Aorta (tissue), 5 donors: ENCODE measurements around the gene NUDT21. TPM values are rescaled to one million over a fixed set of nuclear protein-coding genes. Genes with fewer than 3 reads are reported as not detected.
"Not testable (repeated sequence)": the region's sequence is repeated elsewhere in the genome, so short reads cannot be mapped to it uniquely, and the experiment has no call there.

ENCODE experiments used
- ATAC-seq: fragments of 200-7000 bp; cut with Tn5 transposase; one replicate; pipeline ENCODE4 v1.9.1; 2022; ENCODE audit warnings: moderate library complexity; ENCODE audit not compliant: low FRiP score
- DNase-seq, 2 donors: peaks; one replicate each; pipeline ENCODE4 v3.0.0-alpha.2; 2020
- H3K27ac ChIP-seq, 2 donors: one replicate each; pipeline ENCODE4 v1.5.1; 2013; ENCODE audit warnings: low read length in 2 of 2, mild to moderate bottlenecking in 2 of 2, moderate library complexity in 2 of 2, control low read depth in 1 of 2, inconsistent platforms in 1 of 2, low read depth in 1 of 2
- H3K27me3 ChIP-seq, 2 donors: one replicate each; pipeline ENCODE4 v1.6.1; 2013; ENCODE audit warnings: control low read depth in 1 of 2, low read length in 1 of 2, mild to moderate bottlenecking in 1 of 2, moderate library complexity in 1 of 2; ENCODE audit not compliant: insufficient read depth in 2 of 2, control insufficient read depth in 1 of 2
- H3K36me3 ChIP-seq, 2 donors: one replicate each; pipeline ENCODE4 v1.6.1; 2013; ENCODE audit warnings: control low read depth in 1 of 2, low read length in 1 of 2, mild to moderate bottlenecking in 1 of 2; ENCODE audit not compliant: insufficient read depth in 2 of 2, control insufficient read depth in 1 of 2
- H3K4me1 ChIP-seq, 2 donors: one replicate each; pipeline ENCODE4 v1.6.1; 2013; ENCODE audit warnings: low read length in 2 of 2, control low read depth in 1 of 2, mild to moderate bottlenecking in 1 of 2, moderate library complexity in 1 of 2; ENCODE audit not compliant: insufficient read depth in 2 of 2, control insufficient read depth in 1 of 2
- H3K4me3 ChIP-seq, 2 donors: one replicate each; pipeline ENCODE4 v1.5.1; 2013; ENCODE audit warnings: low read length in 2 of 2, control low read depth in 1 of 2, mild to moderate bottlenecking in 1 of 2
- H3K9me3 ChIP-seq: one replicate; pipeline ENCODE4 v1.6.1; 2013; ENCODE audit warnings: mild to moderate bottlenecking, low read length; ENCODE audit not compliant: control insufficient read depth
- WGBS, 2 donors: extraction: QIAGEN DNeasy Blood & Tissue Kit; methylation state at CpG; one replicate each; pipeline ENCODE4 v1.1.7; 2013; 5-methylcytosine and 5-hydroxymethylcytosine counted together
- intact Hi-C, 2 donors: fragments of 100-400 bp; cut with DNase I; formaldehyde crosslinking; loops; one replicate each; pipeline versions ENCODE4 v1.14.2 to v1.15.0; 2022
- polyA plus RNA-seq, 2 donors: library from polyadenylated mRNA; stranded (reverse); fragments of 200-250 nt; gene quantifications; one replicate each; pipeline ENCODE4 v1.2.3, GENCODE V29; 2013
- total RNA-seq, 2 donors: library from RNA; stranded (reverse); fragmentation: NEBNext Ultra II Directional; extraction: Animal tissue kit (Norgen Biotek cat#: 25700); gene quantifications; one replicate each; pipeline ENCODE4 v1.2.1, GENCODE V29; 2021
- donor health status: healthy with polysubstance abuse.
- donor health status: Bipolar disorder and iron deficiency.
- donor health status: DM: no; HTN: no; CAD: no.
- donor health status: DM: no; HTN: no; CAD: no.
- donor health status: DM: yes; HTN: yes; CAD: no.

NUDT21 gene
- total and polyA plus RNA-seq, 4 donors: 21.0 to 79.3 (median 52.2) TPM

GRCh38 chr16:56408379-56409098, 42.6 kb downstream of the NUDT21 start:
- DNase-seq: no peak
- Histone ChIP-seq H3K36me3 (peaks cover 6 to 7% of the 10 kb centered on the region in 2 donors), H3K9me3 (no peaks in the 10 kb centered on the region), H3K27ac (no peak overlapping the region), H3K4me1 (no peaks in the 10 kb centered on the region), H3K27me3 (no peaks in the 10 kb centered on the region), H3K4me3 (no peak overlapping the region)
- no peak for ATAC-seq
- intact Hi-C loops: no loop called here
- WGBS, 2 donors: 82 to 93% methylated on average over 7 of the region's 7 CpGs

- ATAC-seq (no peak), DNase-seq (no peak)
- peaks cover 0 to 18% of the 10 kb centered on the region in 2 donors for H3K36me3 ChIP-seq
- no peaks in the 10 kb centered on the region for H3K9me3 ChIP-seq
- H3K4me1 ChIP-seq: no peaks in the 10 kb centered on the region
- no peak overlapping the region for H3K4me3 ChIP-seq
- no peak overlapping the region for H3K27ac ChIP-seq
- intact Hi-C loops: no loop called here
- 77 to 90% methylated on average over 4 of the region's 4 CpGs for WGBS, 2 donors
- no peaks in the 10 kb centered on the region for H3K27me3 ChIP-seq
Measured at GRCh38 chr16:56405977-56406672, 45.0 kb downstream of the NUDT21 start.

GRCh38 chr16:56401482-56401881, 49.6 kb downstream of the NUDT21 start:
- no peak overlapping the region for H3K4me3 ChIP-seq
- DNase-seq (no peak), ATAC-seq (no peak)
- no peak overlapping the region for H3K27ac ChIP-seq
- no peaks in the 10 kb centered on the region for H3K27me3 ChIP-seq
- intact Hi-C loops: no loop called here
- 74 to 82% methylated on average over 5 of the region's 5 CpGs for WGBS, 2 donors
- no peaks in the 10 kb centered on the region for H3K9me3 ChIP-seq
- H3K4me1 ChIP-seq: no peaks in the 10 kb centered on the region
- H3K36me3 ChIP-seq: peaks cover 2 to 16% of the 10 kb centered on the region in 2 donors

- no peak overlapping the region for H3K27ac ChIP-seq
- H3K9me3 ChIP-seq: no peaks in the 10 kb centered on the region
- ATAC-seq (no peak), DNase-seq (no peak)
- intact Hi-C loops: no loop called here
- H3K4me1 ChIP-seq: no peaks in the 10 kb centered on the region
- WGBS, 2 donors: 74 to 83% methylated on average over 5 of the region's 5 CpGs
- no peak overlapping the region for H3K4me3 ChIP-seq
- H3K36me3 ChIP-seq: peaks cover 2 to 16% of the 10 kb centered on the region in 2 donors
- no peaks in the 10 kb centered on the region for H3K27me3 ChIP-seq
Measured at GRCh38 chr16:56400458-56400857, 50.7 kb downstream of the NUDT21 start.

- DNase-seq (no peak), ATAC-seq (no peak)
- Histone ChIP-seq H3K4me1 (no peaks in the 10 kb centered on the region), H3K27me3 (no peaks in the 10 kb centered on the region), H3K27ac (no peak overlapping the region), H3K9me3 (no peaks in the 10 kb centered on the region), H3K4me3 (no peak overlapping the region), H3K36me3 (peaks cover 2 to 14% of the 10 kb centered on the region in 2 donors)
- intact Hi-C loops: no loop called here
- 90 to 94% methylated on average over 2 of the region's 2 CpGs for WGBS, 2 donors
Measured at GRCh38 chr16:56399486-56399885, 51.6 kb downstream of the NUDT21 start.

GRCh38 chr16:56399047-56399446, 52.1 kb downstream of the NUDT21 start:
- intact Hi-C loops: no loop called here
- Histone ChIP-seq H3K4me3 (no peak overlapping the region), H3K4me1 (no peaks in the 10 kb centered on the region), H3K27me3 (no peaks in the 10 kb centered on the region), H3K36me3 (peaks cover 2 to 14% of the 10 kb centered on the region in 2 donors), H3K27ac (no peak overlapping the region), H3K9me3 (no peaks in the 10 kb centered on the region)
- no peak for DNase-seq
- 23 to 30% methylated on average over 2 of the region's 2 CpGs for WGBS, 2 donors
- ATAC-seq: no peak

GRCh38 chr16:56396724-56397123, 54.4 kb downstream of the NUDT21 start:
- H3K27me3 ChIP-seq, H3K27ac ChIP-seq, intact Hi-C loops, H3K4me1 ChIP-seq, H3K4me3 ChIP-seq, H3K36me3 ChIP-seq, H3K9me3 ChIP-seq, DNase-seq, ATAC-seq: not testable (repeated sequence)
- WGBS, 2 donors: 81 to 90% methylated on average over 3 of the region's 3 CpGs

- Histone ChIP-seq H3K36me3 (peaks cover 11 to 14% of the 10 kb centered on the region in 2 donors), H3K27ac (no peak overlapping the region), H3K4me3 (no peak overlapping the region), H3K27me3 (no peaks in the 10 kb centered on the region), H3K4me1 (no peaks in the 10 kb centered on the region), H3K9me3 (no peaks in the 10 kb centered on the region)
- intact Hi-C loops: no loop called here
- DNase-seq (no peak), ATAC-seq (no peak)
- 85 to 87% methylated on average over 3 of the region's 3 CpGs for WGBS, 2 donors
Measured at GRCh38 chr16:56389554-56389953, 61.6 kb downstream of the NUDT21 start.

- Histone ChIP-seq H3K27me3 (no peaks in the 10 kb centered on the region), H3K36me3 (peaks cover 11 to 14% of the 10 kb centered on the region in 2 donors), H3K9me3 (no peaks in the 10 kb centered on the region), H3K27ac (no peak overlapping the region), H3K4me3 (no peak overlapping the region), H3K4me1 (no peaks in the 10 kb centered on the region)
- intact Hi-C loops: no loop called here
- DNase-seq (no peak), ATAC-seq (no peak)
Measured at GRCh38 chr16:56388209-56388608, 62.9 kb downstream of the NUDT21 start.
